OCI-LY3 (cell line): ENCODE results near the gene KRTAP10-2.

ENCODE experiments used
- EZH2phosphoT487 ChIP-seq: fragments of 200-600 bp; shearing (Covaris generic); IDR thresholded peaks from 2 replicates; pipeline ENCODE4 v1.6.1; 2018; ENCODE audit warnings: antibody characterized with exemption, mixed run types, low read depth
- TF ChIP-seq, protein P1 (sequence below): fragments of 200-600, 300-600 bp; sonication (generic); IDR thresholded peaks from 2 replicates; pipeline ENCODE4 v1.5.1; 2014; ENCODE audit warnings: antibody characterized with exemption, low read length, low read depth

DNA sequence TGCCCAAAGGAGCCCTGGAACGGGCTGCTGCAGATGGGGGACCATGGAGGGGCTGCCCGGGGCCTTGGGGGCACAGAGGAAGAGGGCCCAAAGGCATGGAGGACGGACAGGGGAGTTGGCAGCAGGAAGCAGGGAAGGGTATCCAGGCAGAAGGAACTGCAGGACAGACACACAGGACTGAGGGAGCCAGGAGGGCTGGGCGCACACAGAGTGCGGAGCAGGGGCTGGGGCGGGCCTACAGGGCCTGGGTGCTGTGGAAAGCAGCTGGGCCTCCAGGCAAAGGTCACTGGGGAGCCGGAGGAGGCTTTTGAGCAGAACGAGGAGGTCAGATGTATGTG lies 39.4 kb downstream of the KRTAP10-2 start:
- no peak for TF ChIP-seq EZH2phosphoT487
- TF ChIP-seq, protein P1, sequence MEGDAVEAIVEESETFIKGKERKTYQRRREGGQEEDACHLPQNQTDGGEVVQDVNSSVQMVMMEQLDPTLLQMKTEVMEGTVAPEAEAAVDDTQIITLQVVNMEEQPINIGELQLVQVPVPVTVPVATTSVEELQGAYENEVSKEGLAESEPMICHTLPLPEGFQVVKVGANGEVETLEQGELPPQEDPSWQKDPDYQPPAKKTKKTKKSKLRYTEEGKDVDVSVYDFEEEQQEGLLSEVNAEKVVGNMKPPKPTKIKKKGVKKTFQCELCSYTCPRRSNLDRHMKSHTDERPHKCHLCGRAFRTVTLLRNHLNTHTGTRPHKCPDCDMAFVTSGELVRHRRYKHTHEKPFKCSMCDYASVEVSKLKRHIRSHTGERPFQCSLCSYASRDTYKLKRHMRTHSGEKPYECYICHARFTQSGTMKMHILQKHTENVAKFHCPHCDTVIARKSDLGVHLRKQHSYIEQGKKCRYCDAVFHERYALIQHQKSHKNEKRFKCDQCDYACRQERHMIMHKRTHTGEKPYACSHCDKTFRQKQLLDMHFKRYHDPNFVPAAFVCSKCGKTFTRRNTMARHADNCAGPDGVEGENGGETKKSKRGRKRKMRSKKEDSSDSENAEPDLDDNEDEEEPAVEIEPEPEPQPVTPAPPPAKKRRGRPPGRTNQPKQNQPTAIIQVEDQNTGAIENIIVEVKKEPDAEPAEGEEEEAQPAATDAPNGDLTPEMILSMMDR, result no peak
